HepG2 (cell line): ENCODE data around the gene IL11RA. TPM values are rescaled to one million over a fixed set of nuclear protein-coding genes. Genes with fewer than 3 reads are reported as not detected.

Experiments used
- DPF2 ChIP-seq: sonication (generic); formaldehyde crosslinking; IDR thresholded peaks from 2 replicates; pipeline ENCODE4 v1.4.0; 2020; ENCODE audit warnings: mild to moderate bottlenecking, low read depth, missing genetic modification reagents, borderline replicate concordance
- GLI4 ChIP-seq: sonication (generic); formaldehyde crosslinking; IDR thresholded peaks from 2 replicates; pipeline ENCODE4 v1.5.1; 2020; ENCODE audit warnings: missing genetic modification reagents, mild to moderate bottlenecking, moderate library complexity, borderline replicate concordance
- GMEB2 ChIP-seq: IDR thresholded peaks from 2 replicates; pipeline ENCODE4 v1.6.1; 2016; ENCODE audit warnings: missing biosample characterization, missing genetic modification reagents, low read depth
- MAX ChIP-seq: IDR thresholded peaks from 2 replicates; pipeline ENCODE4 v1.6.1; 2012; ENCODE audit warnings: inconsistent platforms
- MZF1 ChIP-seq: sonication (generic); formaldehyde crosslinking; IDR thresholded peaks from 2 replicates; pipeline ENCODE4 v1.8.1; 2023; ENCODE audit warnings: mild to moderate bottlenecking, missing genetic modification reagents, borderline replicate concordance
- NR1H2 ChIP-seq: sonication (generic); formaldehyde crosslinking; IDR thresholded peaks from 2 replicates; pipeline ENCODE4 v1.8.1; 2022; ENCODE audit warnings: low read depth, missing genetic modification reagents, borderline replicate concordance
- PATZ1 ChIP-seq: sonication (generic); formaldehyde crosslinking; IDR thresholded peaks from 2 replicates; pipeline ENCODE4 v1.4.0; 2020; ENCODE audit warnings: missing genetic modification reagents
- PLRG1 ChIP-seq: fragments of 450-650 bp; conservative IDR thresholded peaks from 2 replicates; pipeline ENCODE4 v1.6.1; 2016
- RBM22 ChIP-seq: fragments of 200-400 bp; formaldehyde crosslinking; optimal IDR thresholded peaks from 2 replicates; pipeline ENCODE3; 2017; ENCODE audit warnings: mild to moderate bottlenecking, low read length, moderate library complexity
- RFX3 ChIP-seq: IDR thresholded peaks from 2 replicates; pipeline ENCODE4 v1.6.1; 2016; ENCODE audit warnings: missing biosample characterization, missing genetic modification reagents
- SNAPC2 ChIP-seq: sonication (generic); formaldehyde crosslinking; IDR thresholded peaks from 2 replicates; pipeline ENCODE4 v1.8.1; 2022; ENCODE audit warnings: mild to moderate bottlenecking, missing genetic modification reagents
- SNAPC4 ChIP-seq: sonication (generic); formaldehyde crosslinking; IDR thresholded peaks from 2 replicates; pipeline ENCODE4 v1.4.0; 2020; ENCODE audit warnings: mild to moderate bottlenecking, missing genetic modification reagents
- ZBTB1 ChIP-seq: sonication (generic); formaldehyde crosslinking; IDR thresholded peaks from 2 replicates; pipeline ENCODE4 v1.4.0; 2020; ENCODE audit warnings: missing genetic modification reagents, borderline replicate concordance
- ZFP41 ChIP-seq: sonication (generic); formaldehyde crosslinking; IDR thresholded peaks from 2 replicates; pipeline ENCODE4 v1.4.0; 2020; ENCODE audit warnings: mild to moderate bottlenecking, missing genetic modification reagents, borderline replicate concordance
- ZNF20 ChIP-seq: sonication (generic); formaldehyde crosslinking; IDR thresholded peaks from 2 replicates; pipeline ENCODE4 v1.4.0; 2020; ENCODE audit warnings: mild to moderate bottlenecking, moderate library complexity, missing genetic modification reagents
- ZNF335 ChIP-seq: sonication (generic); formaldehyde crosslinking; IDR thresholded peaks from 2 replicates; pipeline ENCODE4 v1.4.0; 2020; ENCODE audit warnings: missing genetic modification reagents
- ZNF441 ChIP-seq: sonication (generic); formaldehyde crosslinking; IDR thresholded peaks from 2 replicates; pipeline ENCODE4 v1.7.0; 2021; ENCODE audit warnings: missing genetic modification reagents, borderline replicate concordance
- ZNF772 ChIP-seq: sonication (generic); formaldehyde crosslinking; IDR thresholded peaks from 2 replicates; pipeline ENCODE4 v1.5.0; 2020; ENCODE audit warnings: mild to moderate bottlenecking, missing genetic modification reagents
- ZNF816 ChIP-seq: sonication (generic); formaldehyde crosslinking; IDR thresholded peaks from 2 replicates; pipeline ENCODE4 v1.8.0; 2022; ENCODE audit warnings: missing genetic modification reagents, mild to moderate bottlenecking, borderline replicate concordance
- polyA plus RNA-seq, 8 experiments: library from polyadenylated mRNA; depleted of rRNA in 3 of 8; stranded (reverse) in 7 of 8; unstranded in 1 of 8; fragments of >200 nt; fragmentation: Illumina TruSeq in 4 of 8; extraction: Trizol in 4 of 8; gene quantifications; 2 replicates each; pipeline versions ENCODE4 v1.2.1 to v1.2.3, GENCODE V29; 2011 to 2016; ENCODE audit warnings: low read depth in 4 of 8, missing spikeins in 1 of 8, mixed read lengths in 1 of 8; ENCODE audit not compliant: insufficient read depth in 1 of 8
- total RNA-seq, 5 experiments: library from RNA; depleted of rRNA; stranded (reverse); fragments of >200 nt; fragmentation: Illumina TruSeq; extraction: Trizol; gene quantifications; 2 replicates each; pipeline ENCODE4 v1.2.3, GENCODE V29; 2016; ENCODE audit warnings: low read depth in 1 of 5

IL11RA gene
- total and polyA plus RNA-seq, 2 of the 13 experiments (the other 11 are each of a cell fraction or from before 2014, with no cell fraction given): 2.0 to 4.2 TPM

GRCh38 chr9:34611811-34612787 is 39.9 kb upstream of the IL11RA start, which contains the start of gene RPP25L (continued):
- TF ChIP-seq SNAPC4 (CRISPR knock-in tag) (no peak), PLRG1 (no peak), MZF1 (CRISPR knock-in tag) (no peak), ZNF20 (no peak), PATZ1 (CRISPR knock-in tag) (no peak), DPF2 (no peak), RFX3 (CRISPR knock-in tag) (no peak), ZNF772 (CRISPR knock-in tag) (peak; percentile 53; the same call in 1 of the 2 replicates), ZBTB1 (CRISPR knock-in tag) (no peak), GMEB2 (CRISPR knock-in tag) (no peak), ZFP41 (CRISPR knock-in tag) (no peak), ZNF816 (CRISPR knock-in tag) (no peak; the same call in 1 of the 2 replicates), ZNF441 (CRISPR knock-in tag) (peak; percentile 90; the same call in 1 of the 2 replicates), SNAPC2 (CRISPR knock-in tag) (0 out of 2 replicates have a peak, but pooled peaks have one; percentile 52), NR1H2 (CRISPR knock-in tag) (0 out of 2 replicates have a peak, but pooled peaks have one; percentile 42), MAX (peak; percentile 73; the same call in 1 of the 2 replicates), RBM22 (peak; percentile 14), GLI4 (CRISPR knock-in tag) (no peak), ZNF335 (CRISPR knock-in tag) (no peak)
